ENCODE measurements around the gene LILRB2.
"Not testable (repeated sequence)": the region's sequence is repeated elsewhere in the genome, so short reads cannot be mapped to it uniquely, and the experiment has no call there.

The LILRB2 gene

DNA sequence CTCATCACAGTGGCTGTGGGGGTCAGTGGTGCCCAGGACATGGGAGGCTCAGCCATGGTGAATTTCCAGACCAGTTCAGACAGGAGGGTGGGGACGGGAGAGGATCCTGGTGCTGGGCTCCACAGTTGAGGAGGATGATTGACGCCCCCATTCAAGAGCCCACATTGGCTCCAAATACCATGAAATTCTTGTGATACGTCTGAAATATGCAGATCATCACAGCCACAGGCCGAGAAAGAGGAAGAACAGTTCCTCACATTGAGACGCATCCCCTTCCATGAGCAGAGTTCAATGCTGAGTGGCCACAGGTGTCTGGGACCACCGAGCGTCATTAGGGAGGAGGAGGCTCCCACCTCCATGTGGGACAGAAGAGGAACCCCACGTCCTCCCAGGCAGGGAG, 37.1 kb downstream of the LILRB2 start:
- not testable (repeated sequence) for FAIRE-seq; DNase-seq (ENCODE audit: low spot score)

DNA sequence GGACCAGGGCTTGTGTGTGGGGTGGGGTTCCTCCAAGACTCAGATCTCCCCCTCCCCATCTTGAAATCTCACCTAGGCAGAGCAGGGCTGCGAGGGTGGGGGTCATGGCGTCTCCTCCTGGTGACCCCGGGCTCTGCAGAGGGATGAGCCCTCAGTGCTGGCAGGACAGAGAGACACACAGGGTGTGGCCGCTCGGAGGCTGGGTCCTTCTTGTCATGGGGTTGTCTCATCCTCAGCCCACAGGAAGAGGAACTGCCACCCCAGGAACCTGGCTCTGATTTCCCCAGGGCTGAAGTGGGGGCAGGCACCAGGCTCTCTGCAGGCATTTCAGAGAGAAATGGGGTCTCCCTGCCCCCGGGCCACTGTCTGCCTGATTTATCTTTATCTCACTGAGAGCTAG, 38.3 kb downstream of the LILRB2 start, which contains the start of gene LILRA6:
Gene LILRA6 (minus strand): TSS at position 145 of the 400 bp plus-strand sequence.
- FAIRE-seq, result not testable (repeated sequence)

DNA sequence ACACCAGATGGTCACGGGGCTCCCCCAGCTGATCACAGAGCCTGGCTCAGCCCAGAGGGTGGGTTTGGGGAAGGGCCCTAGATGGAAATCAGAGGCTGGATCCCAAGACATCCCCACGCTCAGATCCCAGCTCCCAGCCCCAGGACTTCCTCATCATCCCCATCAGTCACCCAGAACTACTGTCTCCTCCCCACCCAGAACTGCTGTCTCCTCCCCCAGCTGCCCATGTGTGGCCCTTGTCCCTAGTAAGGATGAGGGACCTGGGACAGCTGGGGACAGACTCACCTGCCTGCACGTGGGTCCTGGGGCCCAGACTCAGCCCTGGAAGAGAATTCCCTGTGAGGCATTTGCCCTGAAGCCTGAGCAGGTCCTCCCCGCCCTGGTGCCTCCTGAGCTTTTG, 38.7 kb downstream of the LILRB2 start:
- not testable (repeated sequence) for FAIRE-seq; DNase-seq (ENCODE audit: low spot score)

More for the DNA sequence above, 38.3 kb downstream of the LILRB2 start, which contains the start of gene LILRA6:
- not testable (repeated sequence) for DNase-seq (ENCODE audit: low spot score)

- FAIRE-seq; DNase-seq (ENCODE audit: low spot score): not testable (repeated sequence)
Observed at GRCh38 chr19:54240372-54241336, 40.3 kb downstream of the LILRB2 start.

DNA sequence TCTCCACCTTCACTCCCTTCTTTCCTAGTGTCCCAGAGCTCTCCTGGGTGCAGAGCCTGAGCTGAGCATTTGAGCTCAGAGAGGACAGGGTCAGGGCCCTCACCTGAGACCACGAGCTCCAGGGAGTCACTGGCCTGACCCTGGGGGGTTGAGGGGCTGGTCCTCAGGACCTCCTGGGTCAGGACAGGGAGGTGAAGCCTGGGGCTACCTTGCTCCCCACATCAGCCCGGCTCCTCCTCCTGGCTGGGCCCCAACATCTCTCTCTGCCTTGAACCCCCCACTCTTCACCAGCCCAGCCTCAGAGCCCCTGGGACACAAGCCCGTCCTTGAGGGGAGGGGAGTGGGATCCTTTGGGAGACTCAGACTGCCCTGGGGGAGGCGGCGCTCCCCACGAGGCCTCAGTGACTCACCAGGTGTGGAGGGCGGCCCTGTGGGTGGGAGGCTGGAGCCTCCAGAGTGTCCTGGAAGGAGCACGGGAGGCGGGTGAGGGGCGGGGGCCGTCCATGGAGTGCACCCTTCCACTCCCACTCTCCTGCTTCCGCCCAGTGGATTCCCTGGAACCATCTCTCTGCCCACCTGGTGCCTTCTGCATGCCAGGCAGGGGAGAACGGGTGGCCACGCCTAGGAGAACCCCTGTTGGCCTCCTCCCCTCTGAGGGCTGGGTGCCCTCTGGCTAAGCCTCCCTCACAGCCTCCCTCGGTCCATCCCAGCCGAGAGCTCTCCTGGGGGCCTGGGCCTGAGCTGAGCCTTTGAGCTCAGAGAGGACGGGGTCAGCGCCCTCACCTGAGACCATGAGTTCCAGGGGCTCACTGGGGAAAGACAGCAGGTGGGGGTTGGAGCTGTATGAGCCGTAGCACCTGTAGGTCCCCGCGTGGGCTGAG, 41.2 kb downstream of the LILRB2 start:
- not testable (repeated sequence) for FAIRE-seq

GRCh38 chr19:54233941-54234340, 47.0 kb downstream of the LILRB2 start:
- FAIRE-seq (no peak), DNase-seq (ENCODE audit: low spot score) (no peak)

More for the DNA sequence above, 41.2 kb downstream of the LILRB2 start:
- not testable (repeated sequence) for DNase-seq (ENCODE audit: low spot score)

- DNase-seq (ENCODE audit: low spot score) (peak; percentile 54), FAIRE-seq (no peak)
Observed at GRCh38 chr19:54231077-54231931, 49.6 kb downstream of the LILRB2 start.

GRCh38 chr19:54230031-54230430, 50.9 kb downstream of the LILRB2 start:
- DNase-seq (ENCODE audit: low spot score) (no peak), FAIRE-seq (no peak)

- DNase-seq (ENCODE audit: low spot score) (no peak), FAIRE-seq (no peak)
Observed at GRCh38 chr19:54229146-54229545, 51.8 kb downstream of the LILRB2 start.

- not testable (repeated sequence) for DNase-seq (ENCODE audit: low spot score); FAIRE-seq
Observed at GRCh38 chr19:54224619-54225018, 56.3 kb downstream of the LILRB2 start.

- not testable (repeated sequence) for DNase-seq (ENCODE audit: low spot score); FAIRE-seq
Observed at GRCh38 chr19:54223937-54224281, 57.0 kb downstream of the LILRB2 start.
